ENCODE data around the gene LIME1.

The LIME1 gene

DNA sequence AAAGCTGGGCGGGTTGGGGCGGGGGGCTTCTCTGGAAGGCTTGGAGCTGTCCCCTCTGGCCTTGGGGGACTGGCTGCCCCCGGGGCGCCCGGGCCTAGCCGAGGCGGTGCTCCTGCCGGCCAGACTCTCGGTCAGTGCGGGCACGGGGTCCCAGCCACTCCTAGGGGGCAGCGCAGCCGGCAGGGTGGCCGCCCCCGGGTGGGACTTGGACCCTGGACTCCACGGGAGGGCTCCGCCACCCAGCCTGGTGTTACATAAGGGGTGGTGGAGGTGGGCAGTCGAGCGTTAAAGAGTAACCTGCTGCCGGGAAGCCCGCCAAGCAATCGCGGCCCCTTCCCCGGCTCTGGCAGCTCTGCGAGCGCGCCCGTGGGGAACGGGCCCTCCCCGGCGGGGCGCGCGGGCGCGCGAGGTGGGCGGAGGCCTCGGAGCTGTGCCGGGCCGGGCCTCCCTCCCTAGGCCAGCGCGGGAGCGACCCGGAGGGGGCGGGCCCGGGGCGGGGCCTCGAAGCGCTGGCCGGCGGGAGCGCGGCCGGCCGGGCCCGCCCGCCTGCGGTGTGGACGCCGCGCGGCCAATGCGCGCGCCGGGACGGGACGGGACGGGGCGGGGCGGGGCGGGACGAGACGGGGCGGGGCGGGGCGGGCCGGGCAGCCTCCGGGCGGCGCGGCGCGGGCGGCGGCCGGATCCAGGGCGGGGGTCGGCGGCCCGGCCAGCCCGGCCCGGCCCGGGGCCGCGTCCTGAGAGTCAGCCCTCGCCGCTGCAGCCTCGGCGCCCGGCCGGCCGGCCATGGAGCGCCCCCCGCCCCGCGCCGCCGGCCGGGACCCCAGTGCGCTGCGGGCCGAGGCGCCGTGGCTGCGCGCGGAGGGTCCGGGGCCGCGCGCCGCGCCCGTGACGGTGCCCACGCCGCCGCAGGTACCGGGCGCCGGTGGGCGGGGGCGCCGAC lies 2.9 kb downstream of the LIME1 start, which contains the start of gene SLC2A4RG:
Gene SLC2A4RG, plus strand, starts transcription at position 647 of the 940 bp plus-strand sequence. Its CDS starts 137 bp downstream, at position 784.
- Histone ChIP-seq H3K4me3 (ENCODE audit: low read depth in 1 of 5, low read length in 5 of 5) (peak within 1 kb of the TSS; percentile 63 to 76 (median 71)), H3K4me1 (ENCODE audit: control insufficient read depth in 5 of 5, insufficient read depth in 5 of 5, low read length in 5 of 5) (peaks cover 2 to 65% (median 45%) of the 10 kb centered on the region in 5 donors), H3K36me3 (ENCODE audit: control insufficient read depth in 5 of 5, insufficient read depth in 5 of 5, low read length in 5 of 5) (peaks cover 0 to 43% (median 31%) of the 10 kb centered on the region in 5 donors), H3K27me3 (ENCODE audit: control insufficient read depth in 5 of 5, insufficient read depth in 4 of 5, low read length in 5 of 5) (no peaks in the 10 kb centered on the region), H3K9ac (ENCODE audit: low read length in 5 of 5) (peak within 1 kb of the TSS in 4 of 5 donors; percentile 62 to 80 (median 71)), H3K27ac (ENCODE audit: low read depth, low read length) (peak within 1 kb of the TSS; percentile 65), H3K9me3 (ENCODE audit: control insufficient read depth in 5 of 5, low read length in 5 of 5) (no peaks in the 10 kb centered on the region)

DNA sequence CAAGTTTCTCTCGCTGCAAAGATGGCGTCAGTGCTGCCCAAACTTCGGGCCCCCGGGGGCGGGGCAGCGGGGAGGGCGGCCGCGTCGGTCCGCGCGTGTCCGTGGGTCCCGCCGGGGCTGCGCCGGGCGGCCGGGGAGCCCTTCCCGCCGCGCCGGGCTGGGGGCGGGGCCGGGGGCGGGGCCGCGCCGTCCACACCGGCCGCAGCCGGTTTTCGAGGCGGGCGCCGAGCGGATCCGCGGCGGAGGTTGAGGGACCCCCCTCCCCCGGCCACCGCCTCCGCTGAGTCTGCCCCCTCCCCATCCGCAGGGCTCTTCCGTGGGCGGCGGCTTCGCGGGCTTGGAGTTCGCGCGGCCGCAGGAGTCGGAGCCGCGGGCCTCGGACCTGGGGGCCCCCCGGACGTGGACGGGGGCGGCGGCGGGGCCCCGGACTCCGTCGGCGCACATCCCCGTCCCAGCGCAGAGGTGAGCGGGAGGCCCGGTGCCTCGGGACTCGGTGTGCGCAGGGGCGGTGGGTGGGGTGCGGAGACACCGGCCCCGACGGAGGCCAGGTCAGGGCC lies 3.7 kb downstream of the LIME1 start:
- Histone ChIP-seq H3K4me1 (ENCODE audit: control insufficient read depth in 5 of 5, insufficient read depth in 5 of 5, low read length in 5 of 5) (peaks cover 2 to 73% (median 53%) of the 10 kb centered on the region in 5 donors), H3K9ac (ENCODE audit: low read length in 5 of 5) (peak overlapping the region in 3 of 5 donors; percentile 66 to 80 (median 75))

DNA sequence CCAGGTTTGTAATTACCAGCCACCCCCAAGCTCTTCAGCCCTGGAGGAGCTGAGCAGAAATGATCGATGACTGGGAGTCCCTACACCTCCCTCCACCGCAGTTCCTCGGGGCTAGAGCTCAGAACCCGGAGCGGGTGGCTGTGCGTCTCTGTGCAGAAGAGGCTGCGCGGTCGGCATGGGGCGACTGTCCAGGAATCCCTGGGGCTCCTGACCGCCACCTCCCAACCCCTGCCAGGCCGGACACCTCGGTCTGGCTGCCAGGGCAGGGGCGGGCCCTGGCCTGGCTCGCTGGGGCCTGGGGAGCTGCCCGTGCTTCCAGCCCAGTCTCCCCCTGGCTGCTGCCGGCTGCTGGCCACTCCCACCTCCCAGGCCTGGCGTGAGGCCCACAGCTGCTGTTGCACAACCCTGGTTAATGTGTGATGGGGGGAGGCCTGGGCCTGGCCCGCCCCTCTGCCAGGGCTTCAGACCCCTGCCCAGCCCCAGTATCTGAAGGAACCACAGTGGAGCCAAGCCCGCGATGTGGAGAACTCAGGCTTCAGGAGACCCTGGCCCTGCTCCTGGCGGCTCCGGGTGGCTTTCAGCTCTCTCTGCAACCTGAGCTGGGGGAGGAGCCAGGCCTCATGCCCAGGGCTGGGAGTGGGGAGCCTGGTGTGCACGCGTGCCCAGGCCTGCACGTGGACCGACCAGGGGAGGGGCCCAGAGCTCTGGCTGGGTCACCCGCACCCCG lies 4.3 kb downstream of the LIME1 start:
- Histone ChIP-seq H3K9ac (ENCODE audit: low read length in 5 of 5) (peak overlapping the region in 3 of 5 donors; percentile 66 to 80 (median 75)), H3K4me3 (ENCODE audit: low read depth in 1 of 5, low read length in 5 of 5) (peak overlapping the region; percentile 63 to 76 (median 71)), H3K4me1 (ENCODE audit: control insufficient read depth in 5 of 5, insufficient read depth in 5 of 5, low read length in 5 of 5) (peaks cover 2 to 74% (median 54%) of the 10 kb centered on the region in 5 donors), H3K27ac (ENCODE audit: low read depth, low read length) (peak overlapping the region; percentile 65), H3K36me3 (ENCODE audit: control insufficient read depth in 5 of 5, insufficient read depth in 5 of 5, low read length in 5 of 5) (peaks cover 0 to 40% (median 26%) of the 10 kb centered on the region in 5 donors), H3K27me3 (ENCODE audit: control insufficient read depth in 5 of 5, insufficient read depth in 4 of 5, low read length in 5 of 5) (no peaks in the 10 kb centered on the region), H3K9me3 (ENCODE audit: control insufficient read depth in 5 of 5, low read length in 5 of 5) (no peaks in the 10 kb centered on the region)

More for the DNA sequence above, 3.7 kb downstream of the LIME1 start:
- peaks cover 0 to 41% (median 26%) of the 10 kb centered on the region in 5 donors for H3K36me3 ChIP-seq (ENCODE audit: control insufficient read depth in 5 of 5, insufficient read depth in 5 of 5, low read length in 5 of 5)
- peak overlapping the region; percentile 63 to 76 (median 71) for H3K4me3 ChIP-seq (ENCODE audit: low read depth in 1 of 5, low read length in 5 of 5)
- H3K9me3 ChIP-seq (ENCODE audit: control insufficient read depth in 5 of 5, low read length in 5 of 5), result no peaks in the 10 kb centered on the region
- H3K27me3 ChIP-seq (ENCODE audit: control insufficient read depth in 5 of 5, insufficient read depth in 4 of 5, low read length in 5 of 5), result no peaks in the 10 kb centered on the region
- peak overlapping the region; percentile 65 for H3K27ac ChIP-seq (ENCODE audit: low read depth, low read length)

DNA sequence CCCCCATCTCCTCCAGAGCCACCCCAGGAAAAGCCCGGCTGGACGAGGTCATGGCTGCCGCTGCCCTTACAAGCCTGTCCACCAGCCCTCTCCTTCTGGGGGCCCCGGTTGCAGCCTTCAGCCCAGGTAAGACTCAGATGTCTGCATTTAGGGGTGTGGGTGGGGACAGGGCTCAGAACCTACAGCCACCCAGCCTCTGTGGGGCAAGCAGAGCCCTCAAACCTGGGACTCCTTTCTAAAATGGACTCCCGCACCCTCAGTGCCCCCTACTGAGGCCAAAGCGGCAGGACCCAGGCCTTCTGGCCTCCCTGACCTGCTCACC lies 4.9 kb downstream of the LIME1 start:
- Histone ChIP-seq H3K4me3 (ENCODE audit: low read depth in 1 of 5, low read length in 5 of 5) (peak overlapping the region; percentile 39 to 76 (median 71)), H3K36me3 (ENCODE audit: control insufficient read depth in 5 of 5, insufficient read depth in 5 of 5, low read length in 5 of 5) (peaks cover 0 to 40% (median 26%) of the 10 kb centered on the region in 5 donors), H3K27me3 (ENCODE audit: control insufficient read depth in 5 of 5, insufficient read depth in 4 of 5, low read length in 5 of 5) (no peaks in the 10 kb centered on the region), H3K9ac (ENCODE audit: low read length in 5 of 5) (peak overlapping the region in 1 of 5 donors; percentile 48), H3K9me3 (ENCODE audit: control insufficient read depth in 5 of 5, low read length in 5 of 5) (no peaks in the 10 kb centered on the region), H3K4me1 (ENCODE audit: control insufficient read depth in 5 of 5, insufficient read depth in 5 of 5, low read length in 5 of 5) (peaks cover 2 to 69% (median 51%) of the 10 kb centered on the region in 5 donors), H3K27ac (ENCODE audit: low read depth, low read length) (peak overlapping the region; percentile 30)

DNA sequence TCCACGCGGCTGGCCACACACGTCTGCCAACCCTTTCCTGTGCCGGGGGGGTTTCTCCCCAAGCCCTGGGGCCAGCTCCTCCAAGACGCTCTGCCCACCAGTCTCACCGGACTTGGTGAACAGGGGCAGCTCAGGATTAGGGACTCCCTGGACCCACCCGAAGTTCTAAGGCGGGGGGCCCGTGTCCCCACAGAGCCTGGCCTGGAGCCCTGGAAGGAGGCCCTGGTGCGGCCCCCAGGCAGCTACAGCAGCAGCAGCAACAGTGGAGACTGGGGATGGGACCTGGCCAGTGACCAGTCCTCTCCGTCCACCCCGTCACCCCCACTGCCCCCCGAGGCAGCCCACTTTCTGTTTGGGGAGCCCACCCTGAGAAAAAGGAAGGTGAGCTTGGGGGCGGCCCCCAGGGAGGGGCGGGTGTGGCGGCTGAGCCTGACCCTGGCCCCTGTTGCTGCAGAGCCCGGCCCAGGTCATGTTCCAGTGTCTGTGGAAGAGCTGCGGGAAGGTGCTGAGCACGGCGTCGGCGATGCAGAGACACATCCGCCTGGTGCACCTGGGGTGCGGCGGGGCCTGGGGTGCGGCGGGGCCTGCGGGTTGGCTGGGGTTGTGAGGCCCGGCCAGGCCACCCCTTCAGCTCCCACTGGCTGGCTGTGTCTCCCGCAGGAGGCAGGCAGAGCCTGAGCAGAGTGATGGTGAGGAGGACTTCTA lies 5.4 kb downstream of the LIME1 start:
- no peak overlapping the region for H3K27ac ChIP-seq (ENCODE audit: low read depth, low read length)
- H3K9ac ChIP-seq (ENCODE audit: low read length in 5 of 5), result peak overlapping the region in 1 of 5 donors; percentile 48
- H3K4me3 ChIP-seq (ENCODE audit: low read depth in 1 of 5, low read length in 5 of 5), result peak overlapping the region in 4 of 5 donors; percentile 39 to 76 (median 72)
- no peaks in the 10 kb centered on the region for H3K27me3 ChIP-seq (ENCODE audit: control insufficient read depth in 5 of 5, insufficient read depth in 4 of 5, low read length in 5 of 5)
- H3K9me3 ChIP-seq (ENCODE audit: control insufficient read depth in 5 of 5, low read length in 5 of 5), result no peaks in the 10 kb centered on the region
- H3K36me3 ChIP-seq (ENCODE audit: control insufficient read depth in 5 of 5, insufficient read depth in 5 of 5, low read length in 5 of 5), result peaks cover 0 to 44% (median 26%) of the 10 kb centered on the region in 5 donors
- peaks cover 2 to 68% (median 51%) of the 10 kb centered on the region in 5 donors for H3K4me1 ChIP-seq (ENCODE audit: control insufficient read depth in 5 of 5, insufficient read depth in 5 of 5, low read length in 5 of 5)

DNA sequence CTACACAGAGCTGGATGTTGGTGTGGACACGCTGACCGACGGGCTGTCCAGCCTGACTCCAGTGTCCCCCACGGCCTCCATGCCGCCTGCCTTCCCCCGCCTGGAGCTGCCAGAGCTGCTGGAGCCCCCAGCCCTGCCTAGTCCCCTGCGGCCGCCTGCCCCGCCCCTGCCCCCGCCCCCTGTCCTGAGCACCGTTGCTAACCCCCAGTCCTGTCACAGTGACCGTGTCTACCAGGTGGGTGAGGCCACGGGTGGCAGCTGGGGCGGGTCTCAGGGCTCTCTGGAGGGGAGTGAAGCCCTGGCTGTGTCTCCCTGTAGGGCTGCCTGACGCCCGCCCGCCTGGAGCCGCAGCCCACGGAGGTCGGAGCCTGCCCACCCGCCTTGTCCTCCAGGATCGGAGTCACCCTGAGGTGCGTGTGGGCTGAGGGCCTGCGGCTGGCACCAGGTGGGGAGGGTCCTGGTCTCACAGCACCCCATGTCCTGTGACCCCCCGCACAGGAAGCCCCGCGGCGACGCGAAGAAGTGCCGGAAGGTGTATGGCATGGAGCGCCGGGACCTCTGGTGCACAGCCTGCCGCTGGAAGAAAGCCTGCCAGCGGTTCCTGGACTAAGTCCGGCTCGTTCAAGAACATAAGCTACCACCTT lies 6.0 kb downstream of the LIME1 start:
- Histone ChIP-seq H3K36me3 (ENCODE audit: control insufficient read depth in 5 of 5, insufficient read depth in 5 of 5, low read length in 5 of 5) (peaks cover 0 to 47% (median 26%) of the 10 kb centered on the region in 5 donors), H3K4me3 (ENCODE audit: low read depth in 1 of 5, low read length in 5 of 5) (no peak overlapping the region), H3K4me1 (ENCODE audit: control insufficient read depth in 5 of 5, insufficient read depth in 5 of 5, low read length in 5 of 5) (peaks cover 2 to 64% (median 47%) of the 10 kb centered on the region in 5 donors), H3K9ac (ENCODE audit: low read length in 5 of 5) (no peak overlapping the region), H3K27me3 (ENCODE audit: control insufficient read depth in 5 of 5, insufficient read depth in 4 of 5, low read length in 5 of 5) (no peaks in the 10 kb centered on the region), H3K9me3 (ENCODE audit: control insufficient read depth in 5 of 5, low read length in 5 of 5) (no peaks in the 10 kb centered on the region), H3K27ac (ENCODE audit: low read depth, low read length) (no peak overlapping the region)

DNA sequence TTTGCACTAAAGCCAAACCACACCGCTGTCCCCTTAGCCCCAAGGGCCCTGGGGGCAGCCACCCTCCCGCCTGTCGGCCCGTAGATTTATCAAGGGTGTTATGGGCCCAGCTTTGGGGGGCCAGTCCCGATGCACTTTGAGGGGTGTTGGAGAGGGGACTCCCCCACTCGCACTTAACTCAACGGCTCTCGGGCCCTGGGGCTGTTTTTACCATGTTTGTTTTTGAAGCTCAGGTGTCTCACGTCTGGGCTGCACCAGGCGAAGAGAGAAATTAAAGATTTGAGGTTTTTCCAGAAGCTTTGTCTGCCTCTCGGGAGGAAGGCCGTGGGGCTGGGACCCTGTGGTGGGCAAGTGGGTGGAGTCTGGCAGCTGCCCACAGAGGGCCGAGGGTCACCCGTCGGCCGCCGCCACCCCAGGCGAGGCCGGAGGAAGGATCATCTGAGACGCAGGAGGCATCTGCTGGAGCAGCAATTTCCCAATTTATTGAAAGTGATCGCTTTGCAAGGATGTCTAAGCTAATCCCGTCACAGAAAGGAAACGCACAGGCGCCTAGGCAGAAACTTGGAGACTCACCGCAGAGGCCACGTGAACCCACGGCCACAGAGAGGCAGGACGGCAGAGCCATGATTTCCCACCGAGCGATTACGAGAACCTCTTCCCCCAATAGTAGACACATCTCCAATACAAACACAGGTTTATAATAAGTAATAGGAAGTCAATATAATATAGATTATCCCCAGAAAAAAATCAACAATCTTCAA lies 6.9 kb downstream of the LIME1 start:
- Histone ChIP-seq H3K27ac (ENCODE audit: low read depth, low read length) (no peak overlapping the region), H3K9ac (ENCODE audit: low read length in 5 of 5) (no peak overlapping the region), H3K9me3 (ENCODE audit: control insufficient read depth in 5 of 5, low read length in 5 of 5) (no peaks in the 10 kb centered on the region), H3K4me1 (ENCODE audit: control insufficient read depth in 5 of 5, insufficient read depth in 5 of 5, low read length in 5 of 5) (peaks cover 2 to 55% (median 38%) of the 10 kb centered on the region in 5 donors), H3K36me3 (ENCODE audit: control insufficient read depth in 5 of 5, insufficient read depth in 5 of 5, low read length in 5 of 5) (peaks cover 0 to 55% (median 26%) of the 10 kb centered on the region in 5 donors), H3K4me3 (ENCODE audit: low read depth in 1 of 5, low read length in 5 of 5) (no peak overlapping the region), H3K27me3 (ENCODE audit: control insufficient read depth in 5 of 5, insufficient read depth in 4 of 5, low read length in 5 of 5) (no peaks in the 10 kb centered on the region)

DNA sequence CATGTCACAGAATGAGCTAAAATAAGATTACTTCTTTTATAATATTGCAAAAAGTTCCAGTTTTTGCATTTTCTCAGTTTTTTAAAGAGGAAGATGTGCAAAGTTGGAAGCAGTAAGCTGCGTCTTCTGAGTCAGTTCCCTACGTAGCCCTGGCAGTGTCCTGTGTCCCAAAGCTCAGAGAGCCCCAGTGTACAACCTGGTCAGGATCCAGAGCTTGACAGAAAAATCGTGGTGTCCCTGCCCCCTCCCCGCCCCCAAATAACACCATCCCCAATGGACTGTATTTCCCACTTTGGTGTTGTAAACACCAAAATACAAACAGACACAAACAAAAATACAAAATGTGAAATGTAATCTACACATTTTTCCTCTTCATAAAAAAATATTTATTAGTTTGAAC lies 7.7 kb downstream of the LIME1 start:
- Histone ChIP-seq H3K36me3 (ENCODE audit: control insufficient read depth in 5 of 5, insufficient read depth in 5 of 5, low read length in 5 of 5) (peaks cover 0 to 55% (median 28%) of the 10 kb centered on the region in 5 donors), H3K4me3 (ENCODE audit: low read depth in 1 of 5, low read length in 5 of 5) (no peak overlapping the region), H3K4me1 (ENCODE audit: control insufficient read depth in 5 of 5, insufficient read depth in 5 of 5, low read length in 5 of 5) (peaks cover 2 to 47% (median 30%) of the 10 kb centered on the region in 5 donors), H3K9me3 (ENCODE audit: control insufficient read depth in 5 of 5, low read length in 5 of 5) (no peaks in the 10 kb centered on the region), H3K9ac (ENCODE audit: low read length in 5 of 5) (peak overlapping the region in 1 of 5 donors; percentile 6), H3K27me3 (ENCODE audit: control insufficient read depth in 5 of 5, insufficient read depth in 4 of 5, low read length in 5 of 5) (no peaks in the 10 kb centered on the region), H3K27ac (ENCODE audit: low read depth, low read length) (no peak overlapping the region)

All from subcutaneous abdominal adipose tissue (tissue), 5 donors.